Thyroid gland (tissue), 4 donors: ENCODE results near the gene PHGDH. TPM values are rescaled to one million over a fixed set of nuclear protein-coding genes. Genes with fewer than 3 reads are reported as not detected.

ENCODE experiments used
- DNase-seq, 2 donors: peaks; one replicate each; pipeline ENCODE4 v3.0.0-alpha.2; 2019
- H3K27ac ChIP-seq, 3 donors: fragments of 200-600 bp; sonication (generic); 1 replicate in 2 of 3; 2 replicates in 1 of 3; pipeline ENCODE4 v1.5.1; 2016 to 2019; ENCODE audit warnings: mild to moderate bottlenecking in 1 of 3, moderate library complexity in 1 of 3
- H3K27me3 ChIP-seq: fragments of 200-600 bp; sonication (generic); one replicate; pipeline ENCODE4 v1.5.1; 2019
- H3K36me3 ChIP-seq, 2 donors: fragments of 200-600 bp; sonication (generic); one replicate each; pipeline ENCODE4 v1.5.1; 2016 to 2019
- H3K4me1 ChIP-seq, 2 donors: fragments of 200-600 bp; sonication (generic); one replicate each; pipeline ENCODE4 v1.5.1; 2017 to 2019
- H3K4me3 ChIP-seq, 3 donors: fragments of 200-600 bp; sonication (generic); replicated peaks in 1 of 3; 1 replicate in 2 of 3; 2 replicates in 1 of 3; pipeline ENCODE4 v1.5.1; 2016; ENCODE audit warnings: mild to moderate bottlenecking in 1 of 3
- H3K9me3 ChIP-seq: fragments of 200-600 bp; sonication (generic); one replicate; pipeline ENCODE4 v1.5.1; 2017
- CTCF ChIP-seq, 6 experiments: fragments of 200-600 bp in 3 of 6; fragments of 450-650 bp in 3 of 6; sonication (generic) in 3 of 6; IDR thresholded peaks; one replicate each; pipeline ENCODE4 v1.5.1; 2016 to 2019; ENCODE audit warnings: antibody characterized with exemption in 6 of 6, mild to moderate bottlenecking in 2 of 6, inconsistent platforms in 1 of 6, moderate library complexity in 1 of 6
- POLR2A ChIP-seq, 2 donors: fragments of 450-650 bp; IDR thresholded peaks; one replicate each; pipeline ENCODE4 v1.6.1; 2017; ENCODE audit warnings: antibody characterized with exemption in 2 of 2, mild to moderate bottlenecking in 2 of 2, moderate library complexity in 1 of 2
- WGBS, 2 donors: methylation state at CpG; one replicate each; pipeline ENCODE4 v1.1.5; 2017; 5-methylcytosine and 5-hydroxymethylcytosine counted together
- intact Hi-C: fragments of 100-400 bp; cut with DNase I; formaldehyde crosslinking; loops from one replicate; pipeline ENCODE4 v1.15.1; 2023
- total RNA-seq, 4 donors: library from RNA; depleted of rRNA; stranded (reverse); fragments of >200 nt; gene quantifications; one replicate each; pipeline ENCODE4 v1.2.3, GENCODE V29; 2016

Gene PHGDH
- total RNA-seq, 4 donors from 2014 or later, result 36.0 to 308 (median 102) TPM

DNA sequence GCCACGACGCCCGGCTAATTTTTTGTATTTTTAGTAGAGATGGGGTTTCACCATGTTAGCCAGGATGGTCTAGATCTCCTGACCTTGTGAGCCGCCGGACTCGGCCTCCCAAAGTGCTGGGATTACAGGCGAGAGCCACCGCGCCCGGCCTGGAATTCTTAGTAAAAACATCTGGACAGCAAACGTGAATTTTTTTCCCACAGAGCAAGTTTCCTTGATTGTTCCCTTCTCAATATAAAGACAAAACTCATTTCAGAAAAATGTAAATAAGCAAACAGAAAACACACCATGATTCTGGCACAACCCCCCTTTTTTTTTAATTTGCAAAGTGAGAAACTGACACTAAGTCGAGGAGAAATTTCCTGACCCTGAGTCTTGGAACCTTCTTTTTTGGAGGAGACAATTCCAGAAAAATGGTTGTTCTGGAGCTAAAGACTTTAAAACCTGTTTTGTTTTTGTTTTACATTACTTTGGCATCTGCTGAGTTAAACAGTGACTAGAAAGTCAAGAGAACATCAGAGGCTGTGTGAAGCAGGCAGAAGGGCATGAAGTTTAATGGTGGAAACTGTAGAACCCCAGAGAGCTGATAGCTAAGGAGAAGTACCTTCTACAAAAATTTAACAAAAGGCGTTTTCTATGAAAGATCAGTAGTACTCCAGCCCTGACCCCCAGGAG, 67.3 kb downstream of the PHGDH start:
- no peak for TF ChIP-seq POLR2A (IDR thresholded peaks at IDR 0.05)
- TF ChIP-seq CTCF (IDR thresholded peaks at IDR 0.05), result no peak

DNA sequence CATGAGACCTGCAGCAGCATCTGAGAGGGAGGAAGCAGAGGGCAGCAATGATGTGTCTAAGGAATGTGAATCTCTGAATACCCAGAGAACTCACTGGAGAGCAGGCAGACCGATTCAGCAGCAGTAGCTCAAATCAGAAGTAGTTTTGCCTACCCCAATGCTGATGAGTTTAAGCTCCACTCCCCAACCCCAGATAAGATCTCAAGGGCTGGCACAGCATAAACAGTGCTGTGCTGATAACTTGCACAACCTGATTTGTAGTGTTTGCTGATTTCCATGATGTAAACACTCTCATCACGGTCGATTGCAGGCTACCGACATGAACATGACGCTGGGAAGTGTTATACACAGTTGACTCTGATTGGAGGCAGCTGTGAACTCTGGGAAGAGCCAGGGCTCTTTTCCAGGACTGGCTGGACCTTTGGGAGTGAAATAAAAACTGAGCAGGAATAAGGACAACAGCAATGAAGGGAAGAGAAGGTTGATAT, 68.2 kb downstream of the PHGDH start:
- TF ChIP-seq CTCF (IDR thresholded peaks at IDR 0.05) (no peak), POLR2A (IDR thresholded peaks at IDR 0.05) (peak in 1 of 2 donors; percentile 46)
- intact Hi-C loops, result no loop called here
- Histone ChIP-seq H3K36me3 (no peaks in the 10 kb centered on the region), H3K9me3 (no peaks in the 10 kb centered on the region), H3K27ac (peak overlapping the region; percentile 84 to 90 (median 88)), H3K4me3 (no peak overlapping the region), H3K27me3 (no peaks in the 10 kb centered on the region), H3K4me1 (peaks cover 30 to 36% of the 10 kb centered on the region in 2 donors)
- WGBS, 2 donors, result 13% methylated on average over 5 of the region's 5 CpGs
- peak; percentile 82 to 84 for DNase-seq

More for the DNA sequence above, 67.3 kb downstream of the PHGDH start:
- H3K4me3 ChIP-seq, result no peak overlapping the region
- 87 to 88% methylated on average over 13 of the region's 13 CpGs for WGBS, 2 donors
- peaks cover 36 to 42% of the 10 kb centered on the region in 2 donors for H3K4me1 ChIP-seq
- H3K9me3 ChIP-seq, result no peaks in the 10 kb centered on the region
- H3K36me3 ChIP-seq, result no peaks in the 10 kb centered on the region
- DNase-seq, result no peak
- peak overlapping the region; percentile 84 to 90 (median 88) for H3K27ac ChIP-seq
- no peaks in the 10 kb centered on the region for H3K27me3 ChIP-seq
- intact Hi-C loops, result no loop called here

DNA sequence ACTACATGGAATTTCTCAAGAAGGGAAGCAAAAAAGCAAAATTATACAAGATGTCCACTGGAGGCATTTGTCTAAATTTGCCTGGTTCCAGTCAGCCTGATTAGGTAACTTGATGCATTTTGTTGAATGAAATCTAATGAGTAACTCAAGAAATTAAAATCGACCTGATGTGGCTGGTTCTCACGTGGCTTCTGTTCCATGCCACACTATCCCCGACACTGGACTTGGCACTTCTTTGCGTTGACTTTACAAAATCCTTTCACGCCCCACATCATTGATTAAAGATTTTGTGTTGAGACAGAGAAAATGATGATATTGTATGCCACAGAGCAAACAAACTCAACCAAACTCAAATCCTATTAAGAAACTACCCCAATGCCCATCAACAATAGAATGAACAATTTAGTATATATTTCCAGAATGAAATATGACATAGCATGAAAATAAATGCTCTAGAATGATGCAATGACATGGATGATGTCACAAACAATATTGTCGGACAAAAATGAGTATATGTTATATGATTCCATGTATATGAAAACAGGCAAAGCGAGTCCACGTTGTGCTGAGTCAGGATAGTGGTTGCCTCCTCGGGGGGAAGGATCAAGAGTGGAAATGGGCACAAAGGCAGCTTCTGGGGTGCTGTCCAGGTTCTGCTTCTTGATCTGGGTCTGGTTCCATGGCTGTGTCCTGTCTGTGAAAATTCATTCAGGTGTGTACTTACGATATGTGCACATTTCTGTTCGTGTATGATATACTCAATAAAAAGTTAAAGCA, 69.9 kb downstream of the PHGDH start:
- intact Hi-C loops, result no loop called here
- peak overlapping the region in 2 of 3 donors; percentile 84 to 90 for H3K27ac ChIP-seq
- H3K36me3 ChIP-seq, result no peaks in the 10 kb centered on the region
- WGBS, 2 donors, result 92 to 94% methylated on average over 11 of the region's 11 CpGs
- no peaks in the 10 kb centered on the region for H3K9me3 ChIP-seq
- peak in 1 of 6 experiments; percentile 11 for TF ChIP-seq CTCF (IDR thresholded peaks at IDR 0.05)
- TF ChIP-seq POLR2A (IDR thresholded peaks at IDR 0.05), result no peak
- no peak for DNase-seq
- H3K4me3 ChIP-seq, result no peak overlapping the region
- no peaks in the 10 kb centered on the region for H3K27me3 ChIP-seq
- peaks cover 30 to 33% of the 10 kb centered on the region in 2 donors for H3K4me1 ChIP-seq

GRCh38 chr1:119782631-119783325, 71.0 kb downstream of the PHGDH start:
- TF ChIP-seq CTCF (IDR thresholded peaks at IDR 0.05) (no peak), POLR2A (IDR thresholded peaks at IDR 0.05) (no peak)
- no peaks in the 10 kb centered on the region for H3K9me3 ChIP-seq
- H3K4me3 ChIP-seq, result no peak overlapping the region
- DNase-seq, result no peak
- H3K4me1 ChIP-seq, result peaks cover 30 to 33% of the 10 kb centered on the region in 2 donors
- intact Hi-C loops, result no loop called here
- no peaks in the 10 kb centered on the region for H3K27me3 ChIP-seq
- H3K36me3 ChIP-seq, result no peaks in the 10 kb centered on the region
- H3K27ac ChIP-seq, result peak overlapping the region; percentile 1 to 57 (median 54)
- 41 to 50% methylated on average over 7 of the region's 7 CpGs for WGBS, 2 donors
